ENCODE data around the gene CACNA1D.
"Not testable (repeated sequence)": the region's sequence is repeated elsewhere in the genome, so short reads cannot be mapped to it uniquely, and the experiment has no call there.

The CACNA1D gene

DNA sequence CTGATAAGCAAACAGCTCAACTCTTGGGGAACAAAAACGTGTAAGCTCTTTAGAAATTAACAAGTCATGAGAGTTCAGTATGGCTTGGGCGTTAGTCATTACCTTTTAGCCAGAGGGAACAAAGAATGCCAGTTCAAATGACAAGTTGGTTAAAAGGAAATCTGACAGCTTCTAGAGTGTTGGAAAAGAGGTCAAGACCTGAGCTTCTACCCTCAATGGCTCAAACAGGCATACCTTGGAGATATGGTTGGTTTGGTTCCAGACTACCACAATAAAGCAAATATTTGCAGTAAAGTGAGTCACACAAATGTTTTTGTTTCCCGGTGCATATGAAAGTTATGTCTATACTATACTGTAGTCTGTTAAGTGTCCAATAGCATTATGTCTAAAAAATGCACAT is 136.1 kb downstream of the CACNA1D start:
- TF ChIP-seq, protein P1, sequence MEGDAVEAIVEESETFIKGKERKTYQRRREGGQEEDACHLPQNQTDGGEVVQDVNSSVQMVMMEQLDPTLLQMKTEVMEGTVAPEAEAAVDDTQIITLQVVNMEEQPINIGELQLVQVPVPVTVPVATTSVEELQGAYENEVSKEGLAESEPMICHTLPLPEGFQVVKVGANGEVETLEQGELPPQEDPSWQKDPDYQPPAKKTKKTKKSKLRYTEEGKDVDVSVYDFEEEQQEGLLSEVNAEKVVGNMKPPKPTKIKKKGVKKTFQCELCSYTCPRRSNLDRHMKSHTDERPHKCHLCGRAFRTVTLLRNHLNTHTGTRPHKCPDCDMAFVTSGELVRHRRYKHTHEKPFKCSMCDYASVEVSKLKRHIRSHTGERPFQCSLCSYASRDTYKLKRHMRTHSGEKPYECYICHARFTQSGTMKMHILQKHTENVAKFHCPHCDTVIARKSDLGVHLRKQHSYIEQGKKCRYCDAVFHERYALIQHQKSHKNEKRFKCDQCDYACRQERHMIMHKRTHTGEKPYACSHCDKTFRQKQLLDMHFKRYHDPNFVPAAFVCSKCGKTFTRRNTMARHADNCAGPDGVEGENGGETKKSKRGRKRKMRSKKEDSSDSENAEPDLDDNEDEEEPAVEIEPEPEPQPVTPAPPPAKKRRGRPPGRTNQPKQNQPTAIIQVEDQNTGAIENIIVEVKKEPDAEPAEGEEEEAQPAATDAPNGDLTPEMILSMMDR (IDR thresholded peaks at IDR 0.05; ENCODE audit: unreplicated experiment in 3 of 3) = no peak
- H3K27ac Mint-ChIP-seq = peak overlapping the region in 1 of 3 experiments; percentile 36

DNA sequence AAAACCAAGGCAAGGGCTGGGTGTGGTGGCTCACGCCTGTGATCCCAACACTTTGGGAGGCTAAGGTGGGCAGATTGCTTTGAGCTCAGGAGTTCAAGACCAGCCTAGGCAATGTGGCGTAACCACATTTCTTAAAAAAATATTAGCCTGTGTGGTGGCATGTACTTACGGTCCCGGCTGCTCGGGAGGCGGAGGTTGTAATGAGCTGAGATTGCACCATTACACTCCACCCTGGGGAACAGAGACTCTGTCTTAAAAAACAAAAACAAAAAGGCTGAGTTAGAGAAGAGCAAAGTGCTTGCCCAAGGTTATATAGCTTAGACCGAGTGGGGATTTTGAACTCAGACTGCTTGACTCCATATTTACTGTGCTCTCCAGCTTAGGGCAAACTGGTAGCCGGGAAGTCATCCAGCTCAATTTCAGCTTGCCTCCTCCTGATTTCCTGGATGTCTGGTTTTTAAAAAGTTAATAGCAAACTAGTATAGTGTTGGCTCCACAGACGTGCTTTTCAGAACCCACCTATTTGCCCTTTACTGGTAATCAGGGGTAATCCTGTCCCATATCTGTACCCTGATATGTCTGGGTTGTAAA is 138.9 kb downstream of the CACNA1D start:
- Mint-ChIP-seq H3K27me3 (ENCODE audit: low read depth) (peaks cover 9% of the 10 kb centered on the region), H3K27ac (peak overlapping the region in 2 of 3 experiments; percentile 40 to 62), H3K4me3 (no peak overlapping the region)

More for the DNA sequence above, 136.1 kb downstream of the CACNA1D start:
- H3K36me3 Mint-ChIP-seq (ENCODE audit: low read depth) = peaks cover 4% of the 10 kb centered on the region
- H3K9me3 Mint-ChIP-seq = peaks cover 20% of the 10 kb centered on the region
- peaks cover 25% of the 10 kb centered on the region for H3K4me1 Mint-ChIP-seq
- peaks cover 16% of the 10 kb centered on the region for H3K27me3 Mint-ChIP-seq (ENCODE audit: low read depth)
- no peak overlapping the region for H3K4me3 Mint-ChIP-seq

DNA sequence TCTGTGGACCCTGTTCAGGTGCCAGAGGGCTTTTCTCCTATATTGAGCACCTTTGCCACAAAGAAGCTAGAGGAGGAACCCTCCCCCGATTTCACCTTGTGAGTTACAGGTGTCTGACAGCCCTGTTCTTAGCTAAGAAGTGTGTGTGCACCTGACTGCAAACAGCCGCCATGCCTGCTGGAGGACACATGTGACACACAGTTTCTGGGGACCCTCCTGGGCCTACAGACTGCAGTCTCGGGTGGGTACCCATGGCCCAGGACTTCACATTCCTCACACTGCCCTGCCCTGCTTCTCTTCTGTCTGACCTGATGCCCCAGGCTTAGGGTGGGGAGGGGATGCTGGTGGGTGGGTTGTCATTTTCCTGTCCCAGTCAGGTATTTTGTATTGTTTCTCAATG is 140.6 kb downstream of the CACNA1D start:
- Mint-ChIP-seq H3K27me3 (ENCODE audit: low read depth) (peaks cover 3% of the 10 kb centered on the region), H3K9me3 (peaks cover 20% of the 10 kb centered on the region), H3K27ac (no peak overlapping the region), H3K4me3 (no peak overlapping the region), H3K4me1 (no peaks in the 10 kb centered on the region), H3K36me3 (ENCODE audit: low read depth) (peaks cover 4% of the 10 kb centered on the region)
- TF ChIP-seq, protein P1 (IDR thresholded peaks at IDR 0.05; ENCODE audit: unreplicated experiment in 3 of 3) = no peak

More for the DNA sequence above, 138.9 kb downstream of the CACNA1D start:
- peaks cover 4% of the 10 kb centered on the region for H3K36me3 Mint-ChIP-seq (ENCODE audit: low read depth)
- TF ChIP-seq, protein P1 (IDR thresholded peaks at IDR 0.05; ENCODE audit: unreplicated experiment in 3 of 3) = no peak
- H3K4me1 Mint-ChIP-seq = peaks cover 9% of the 10 kb centered on the region
- H3K9me3 Mint-ChIP-seq = peaks cover 20% of the 10 kb centered on the region

DNA sequence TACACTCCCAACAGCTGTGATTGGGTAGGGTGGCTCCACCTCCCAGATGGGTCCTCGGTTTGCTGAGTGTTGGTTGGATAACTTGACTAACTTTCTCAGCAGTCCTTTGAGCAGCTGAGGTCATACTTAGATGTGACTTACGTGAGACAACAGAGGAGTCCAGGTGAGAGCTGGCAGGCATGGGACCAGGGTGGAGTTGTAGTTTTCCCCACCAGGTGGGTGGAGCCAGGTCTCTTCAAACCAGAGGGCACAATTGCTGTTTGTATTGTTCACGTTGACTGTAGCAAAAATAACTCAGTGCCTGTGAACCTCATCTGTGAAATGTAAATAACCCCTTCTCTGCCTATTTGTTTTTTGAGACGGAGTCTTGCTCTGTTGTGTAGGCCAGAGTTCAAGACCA is 144.4 kb downstream of the CACNA1D start:
- H3K4me1 Mint-ChIP-seq; H3K27ac Mint-ChIP-seq; H3K36me3 Mint-ChIP-seq (ENCODE audit: low read depth): not testable (repeated sequence)

DNA sequence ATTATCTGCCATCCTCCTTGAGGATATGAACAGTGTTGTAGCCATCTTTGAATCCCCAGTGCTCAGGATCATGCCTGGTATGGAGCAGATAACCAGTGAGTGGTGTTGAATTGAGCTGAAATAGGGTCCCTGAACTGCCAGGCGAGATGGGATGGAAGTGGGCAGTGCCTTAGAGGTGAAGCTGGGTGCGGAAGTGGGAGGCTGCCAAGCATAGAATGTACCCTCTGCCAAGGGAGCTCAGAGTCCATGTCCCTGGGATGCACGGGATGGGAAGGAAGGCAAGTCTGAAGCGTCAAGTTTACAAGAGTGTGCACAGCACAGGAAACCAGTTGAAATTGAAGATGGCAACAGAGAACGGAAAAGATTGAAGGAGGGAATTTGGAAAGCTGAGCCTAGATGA is 147.0 kb downstream of the CACNA1D start:
- Mint-ChIP-seq H3K4me3 (no peak overlapping the region), H3K4me1 (peaks cover 14% of the 10 kb centered on the region), H3K9me3 (no peaks in the 10 kb centered on the region)

More for the DNA sequence above, 144.4 kb downstream of the CACNA1D start:
- H3K27me3 Mint-ChIP-seq (ENCODE audit: low read depth); H3K4me3 Mint-ChIP-seq; H3K9me3 Mint-ChIP-seq: not testable (repeated sequence)

DNA sequence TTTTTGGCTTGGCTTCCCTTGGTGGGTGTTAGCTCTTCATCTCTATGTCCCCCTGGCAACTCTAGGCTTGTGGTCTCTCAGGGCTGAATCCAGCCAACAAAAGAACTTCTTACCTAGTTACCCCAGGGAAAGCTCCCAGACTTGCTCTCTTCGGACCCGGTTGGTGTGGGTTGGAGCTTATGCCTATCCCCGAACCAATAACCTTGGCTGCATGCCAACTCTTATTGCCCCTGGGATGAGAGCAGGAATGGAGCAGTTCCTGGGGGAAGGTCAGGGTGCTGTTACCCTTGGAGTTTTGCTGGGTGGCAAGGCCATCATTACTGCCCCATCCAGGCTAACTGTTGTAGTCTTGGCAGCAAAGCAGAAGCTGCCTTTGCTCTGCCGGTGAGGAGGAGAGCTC is 147.8 kb downstream of the CACNA1D start:
- Mint-ChIP-seq H3K27ac (no peak overlapping the region), H3K27me3 (ENCODE audit: low read depth) (peaks cover 3% of the 10 kb centered on the region)
- TF ChIP-seq, protein P1 (IDR thresholded peaks at IDR 0.05; ENCODE audit: unreplicated experiment in 3 of 3) = no peak

More for the DNA sequence above, 147.0 kb downstream of the CACNA1D start:
- Mint-ChIP-seq H3K27ac (no peak overlapping the region), H3K36me3 (ENCODE audit: low read depth) (no peaks in the 10 kb centered on the region), H3K27me3 (ENCODE audit: low read depth) (peaks cover 3% of the 10 kb centered on the region)
- TF ChIP-seq, protein P1 (IDR thresholded peaks at IDR 0.05; ENCODE audit: unreplicated experiment in 3 of 3) = no peak

More for the DNA sequence above, 147.8 kb downstream of the CACNA1D start:
- Mint-ChIP-seq H3K4me1 (peaks cover 17% of the 10 kb centered on the region), H3K36me3 (ENCODE audit: low read depth) (no peaks in the 10 kb centered on the region), H3K4me3 (no peak overlapping the region), H3K9me3 (no peaks in the 10 kb centered on the region)
